Upper lobe of right lung (tissue), 1 donor: ENCODE measurements around the gene MARK4. TPM values are rescaled to one million over a fixed set of nuclear protein-coding genes. Genes with fewer than 3 reads are reported as not detected.
A peak's percentile ranks its signal among the peaks of the same experiment; 100 is the strongest.

Experiments used
- ATAC-seq: fragments of 200-7000 bp; cut with Tn5 transposase; one replicate; pipeline ENCODE4 v1.9.1; 2020; ENCODE audit warnings: mild to moderate bottlenecking, moderate library complexity
- DNase-seq: peaks from one replicate; pipeline ENCODE4 v3.0.0-alpha.2; 2020
- H3K27ac ChIP-seq: fragments of 200-600 bp; one replicate; pipeline ENCODE4 v1.8.0; 2022
- H3K27me3 ChIP-seq: fragments of 200-600 bp; one replicate; pipeline ENCODE4 v1.8.0; 2022; ENCODE audit warnings: mild to moderate bottlenecking
- H3K36me3 ChIP-seq: fragments of 200-600 bp; one replicate; pipeline ENCODE4 v1.8.0; 2022
- H3K4me1 ChIP-seq: fragments of 200-600 bp; one replicate; pipeline ENCODE4 v1.8.0; 2022
- H3K4me3 ChIP-seq: fragments of 200-600 bp; one replicate; pipeline ENCODE4 v1.8.0; 2022; ENCODE audit warnings: mild to moderate bottlenecking
- H3K9me3 ChIP-seq: fragments of 200-600 bp; one replicate; pipeline ENCODE4 v1.8.0; 2022
- intact Hi-C: fragments of 100-400 bp; cut with DNase I; formaldehyde crosslinking; loops from one replicate; pipeline ENCODE4 v1.11.0; 2022
- total RNA-seq: library from RNA; stranded (reverse); fragmentation: NEBNext Ultra II Directional; extraction: Animal tissue kit (Norgen Biotek cat#: 25700); gene quantifications from one replicate; pipeline ENCODE4 v1.2.1, GENCODE V29; 2021
- TF ChIP-seq, protein P1 (sequence below): fragments of 200-600 bp; IDR thresholded peaks from one replicate; pipeline ENCODE4 v1.8.0; 2022; ENCODE audit warnings: antibody characterized with exemption
- donor health status: DM: no; HTN: yes; CAD: no; lungs with severe emphysema.

MARK4 gene
- total RNA-seq, 1 donor from 2014 or later, result 30.0 TPM

DNA sequence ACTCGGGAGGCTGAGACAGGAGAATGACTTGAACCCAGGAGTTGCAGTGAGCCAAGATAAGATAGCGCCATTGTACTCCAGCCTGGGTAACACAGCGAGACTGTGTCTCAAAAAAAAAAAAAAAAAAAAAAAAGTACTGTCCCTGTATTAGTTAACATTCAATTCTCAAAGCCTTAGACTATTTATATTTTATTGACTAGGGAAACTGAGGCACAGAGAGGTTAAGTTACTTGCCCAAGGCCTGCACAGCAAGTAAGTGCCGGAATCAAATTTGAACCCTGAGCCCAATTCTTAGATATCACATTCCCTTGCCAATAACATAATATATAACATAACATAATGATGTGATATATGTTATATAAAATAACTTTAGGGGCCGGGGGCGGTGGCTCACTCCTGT, 88.6 kb downstream of the MARK4 start:
- TF ChIP-seq, protein P1, sequence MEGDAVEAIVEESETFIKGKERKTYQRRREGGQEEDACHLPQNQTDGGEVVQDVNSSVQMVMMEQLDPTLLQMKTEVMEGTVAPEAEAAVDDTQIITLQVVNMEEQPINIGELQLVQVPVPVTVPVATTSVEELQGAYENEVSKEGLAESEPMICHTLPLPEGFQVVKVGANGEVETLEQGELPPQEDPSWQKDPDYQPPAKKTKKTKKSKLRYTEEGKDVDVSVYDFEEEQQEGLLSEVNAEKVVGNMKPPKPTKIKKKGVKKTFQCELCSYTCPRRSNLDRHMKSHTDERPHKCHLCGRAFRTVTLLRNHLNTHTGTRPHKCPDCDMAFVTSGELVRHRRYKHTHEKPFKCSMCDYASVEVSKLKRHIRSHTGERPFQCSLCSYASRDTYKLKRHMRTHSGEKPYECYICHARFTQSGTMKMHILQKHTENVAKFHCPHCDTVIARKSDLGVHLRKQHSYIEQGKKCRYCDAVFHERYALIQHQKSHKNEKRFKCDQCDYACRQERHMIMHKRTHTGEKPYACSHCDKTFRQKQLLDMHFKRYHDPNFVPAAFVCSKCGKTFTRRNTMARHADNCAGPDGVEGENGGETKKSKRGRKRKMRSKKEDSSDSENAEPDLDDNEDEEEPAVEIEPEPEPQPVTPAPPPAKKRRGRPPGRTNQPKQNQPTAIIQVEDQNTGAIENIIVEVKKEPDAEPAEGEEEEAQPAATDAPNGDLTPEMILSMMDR, result no peak
- Histone ChIP-seq H3K27me3 (peaks cover 15% of the 10 kb centered on the region), H3K27ac (no peak overlapping the region), H3K9me3 (no peaks in the 10 kb centered on the region), H3K4me3 (no peak overlapping the region), H3K36me3 (no peaks in the 10 kb centered on the region), H3K4me1 (no peaks in the 10 kb centered on the region)
- ATAC-seq (no peak), DNase-seq (no peak)
- intact Hi-C loops, result no loop called here

DNA sequence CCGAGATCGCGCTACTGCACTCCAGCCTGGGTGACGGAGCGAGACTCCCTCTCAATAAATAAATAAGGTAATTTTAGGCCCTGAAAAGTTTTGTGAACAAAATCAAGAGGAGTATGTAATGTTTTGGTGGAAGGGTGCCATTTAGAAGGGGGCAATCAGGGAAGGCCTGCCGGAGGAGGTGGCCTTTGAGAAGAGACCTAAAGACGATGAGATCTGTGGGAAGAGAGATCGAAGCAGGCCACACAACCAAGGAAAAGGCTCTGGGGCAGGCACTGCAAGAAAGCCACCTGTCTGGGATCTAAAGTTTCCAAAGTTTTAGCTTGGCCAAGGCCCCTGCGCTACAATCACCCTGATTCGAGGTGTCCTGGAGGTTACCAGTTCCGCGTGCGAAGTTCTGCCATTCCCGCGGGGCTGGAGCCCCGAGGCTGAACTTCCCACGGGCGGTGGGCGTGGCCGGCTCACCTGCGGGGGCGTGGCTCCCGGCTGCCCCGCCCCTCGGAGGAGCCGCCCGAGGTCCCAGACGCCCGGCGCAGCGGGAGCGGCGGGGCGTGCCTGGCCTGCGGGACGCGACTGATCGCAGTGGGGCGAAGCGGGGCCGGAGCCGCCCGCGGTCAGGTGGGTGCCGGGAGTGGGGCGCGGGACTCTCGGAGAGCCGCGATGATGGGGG, 89.3 kb downstream of the MARK4 start, which contains the start of gene KLC3:
KLC3 (plus strand) TSS at position 519 of the 667 bp plus-strand sequence. CDS start 4,792 bp downstream, outside the sequence.
- peak; percentile 78 for DNase-seq
- no peaks in the 10 kb centered on the region for H3K9me3 ChIP-seq
- intact Hi-C loops, result no loop called here
- TF ChIP-seq, protein P1, result no peak
- H3K4me1 ChIP-seq, result no peaks in the 10 kb centered on the region
- H3K27me3 ChIP-seq, result peaks cover 22% of the 10 kb centered on the region
- no peak within 1 kb of the TSS for H3K27ac ChIP-seq
- H3K36me3 ChIP-seq, result no peaks in the 10 kb centered on the region
- H3K4me3 ChIP-seq, result peak within 1 kb of the TSS; percentile 37
- peak; percentile 87 for ATAC-seq

DNA sequence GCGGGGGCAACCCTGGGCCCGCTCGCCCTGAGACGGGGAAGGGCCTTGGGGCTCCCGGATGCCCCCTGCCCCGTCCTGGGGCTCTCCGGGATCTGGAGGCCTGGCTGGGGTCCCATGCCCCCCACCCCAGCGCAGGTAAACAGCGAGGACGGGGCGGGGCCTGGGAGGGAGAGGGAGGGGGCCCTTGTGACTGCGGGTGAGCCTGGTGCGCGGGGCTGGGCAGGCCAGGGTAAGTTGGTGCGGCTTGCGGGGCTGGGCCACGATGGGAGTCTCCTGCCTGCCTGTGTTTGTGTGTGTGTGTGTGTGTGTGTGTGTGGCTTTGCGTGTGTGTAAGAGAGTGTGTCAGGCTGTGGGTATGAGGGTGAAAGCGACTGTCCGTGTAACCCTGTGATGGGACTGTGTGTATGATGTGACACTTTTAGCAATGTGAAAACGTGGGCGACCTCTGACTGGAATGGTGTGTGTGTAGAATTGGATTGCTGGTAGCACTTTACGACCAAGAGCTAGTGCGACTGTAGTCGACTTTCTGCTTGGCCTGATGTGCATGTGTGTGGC, 89.9 kb downstream of the MARK4 start:
- DNase-seq (no peak), ATAC-seq (peak; percentile 43)
- intact Hi-C loops, result no loop called here
- no peaks in the 10 kb centered on the region for H3K4me1 ChIP-seq
- no peaks in the 10 kb centered on the region for H3K9me3 ChIP-seq
- TF ChIP-seq, protein P1, result no peak
- no peak overlapping the region for H3K27ac ChIP-seq
- peak overlapping the region; percentile 37 for H3K4me3 ChIP-seq
- H3K27me3 ChIP-seq, result peaks cover 28% of the 10 kb centered on the region
- no peaks in the 10 kb centered on the region for H3K36me3 ChIP-seq

DNA sequence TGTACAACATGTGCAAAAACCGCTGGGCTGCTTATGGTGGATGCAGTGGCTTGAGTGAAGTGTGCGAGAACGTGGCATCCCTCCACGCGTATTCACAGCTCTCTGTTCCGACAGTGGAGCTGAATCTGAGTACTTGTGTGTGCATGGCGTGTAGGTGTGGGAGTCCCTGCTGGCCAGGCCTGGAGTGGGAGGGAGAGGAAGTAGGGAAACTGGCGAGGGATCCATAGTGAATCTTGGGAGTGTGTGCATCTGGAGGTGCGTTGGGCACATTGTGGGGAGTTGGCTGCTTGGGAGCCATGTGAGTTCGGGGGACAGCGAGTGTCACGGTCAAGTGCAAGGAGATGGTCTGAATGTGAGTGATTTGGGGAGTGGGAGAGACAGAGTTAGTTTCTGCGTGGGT, 91.8 kb downstream of the MARK4 start:
- Histone ChIP-seq H3K27ac (no peak overlapping the region), H3K9me3 (no peaks in the 10 kb centered on the region), H3K36me3 (no peaks in the 10 kb centered on the region), H3K27me3 (peaks cover 44% of the 10 kb centered on the region), H3K4me1 (no peaks in the 10 kb centered on the region), H3K4me3 (no peak overlapping the region)
- DNase-seq (no peak), ATAC-seq (no peak)
- intact Hi-C loops, result no loop called here
- TF ChIP-seq, protein P1, result no peak

DNA sequence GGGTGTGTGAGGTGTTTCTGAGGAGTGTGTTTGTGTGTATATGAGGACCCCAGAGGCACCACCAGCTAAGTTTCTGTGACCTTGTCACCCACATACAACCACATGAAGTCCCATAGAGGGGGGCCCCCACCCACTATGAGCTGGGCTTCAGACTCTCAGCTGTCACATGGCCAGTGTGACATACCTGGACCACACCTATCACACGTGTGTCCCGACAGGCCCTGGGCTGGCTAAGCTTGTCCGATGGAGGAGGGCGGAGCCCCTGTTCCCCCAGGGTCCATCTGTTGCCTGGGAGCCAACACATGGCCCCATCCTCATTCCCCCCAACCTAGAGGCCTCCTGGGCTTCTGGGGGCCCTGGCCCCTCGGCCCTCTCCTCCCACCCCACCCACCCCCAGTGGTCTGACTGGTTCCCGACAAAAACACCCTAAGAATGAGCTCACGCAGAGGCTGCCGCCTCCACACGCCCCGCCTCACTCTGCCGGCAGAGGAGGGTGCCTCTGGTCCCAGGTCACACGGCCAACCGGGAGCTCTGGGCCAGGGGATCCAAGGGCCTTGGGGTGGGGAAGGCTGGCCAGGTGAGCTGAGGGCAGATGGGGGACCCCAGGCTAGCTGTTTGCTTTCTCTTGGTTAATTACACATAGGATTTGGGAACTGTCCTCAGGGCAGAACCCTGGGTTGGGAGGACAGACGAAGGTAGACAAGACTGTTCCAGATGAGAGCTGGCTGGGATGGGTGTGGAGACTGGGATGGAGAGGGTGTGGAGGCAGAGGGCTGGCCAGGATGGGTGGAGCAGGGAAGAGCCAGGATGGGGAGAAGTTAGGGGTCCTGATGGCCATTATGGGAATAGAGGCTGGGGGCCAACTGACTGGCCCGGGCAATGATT, 93.8 kb downstream of the MARK4 start:
- DNase-seq, result no peak
- peaks cover 43% of the 10 kb centered on the region for H3K27me3 ChIP-seq
- intact Hi-C loops, result no loop called here

More for the DNA sequence above, 93.8 kb downstream of the MARK4 start:
- Histone ChIP-seq H3K9me3 (no peaks in the 10 kb centered on the region), H3K4me3 (no peak overlapping the region), H3K4me1 (no peaks in the 10 kb centered on the region), H3K27ac (no peak overlapping the region), H3K36me3 (no peaks in the 10 kb centered on the region)
- ATAC-seq, result no peak
- TF ChIP-seq, protein P1, result no peak
